GM12878 (cell line): ENCODE results near the gene DPM3. TPM values are rescaled to one million over a fixed set of nuclear protein-coding genes. Genes with fewer than 3 reads are reported as not detected.

ENCODE experiments used
- ETV6 ChIP-seq, 2 experiments: fragments of 450-650 bp in 1 of 2; IDR thresholded peaks in 1 of 2; conservative IDR thresholded peaks in 1 of 2; 2 replicates each; pipeline ENCODE4 v1.6.1; 2014; ENCODE audit warnings: antibody characterized with exemption in 1 of 2, borderline replicate concordance in 1 of 2, low read depth in 1 of 2, mild to moderate bottlenecking in 1 of 2, moderate library complexity in 1 of 2
- FOXK2 ChIP-seq: fragments of 450-650 bp; IDR thresholded peaks from 2 replicates; pipeline ENCODE4 v1.6.1; 2017; ENCODE audit warnings: mild to moderate bottlenecking, moderate library complexity
- FOXM1 ChIP-seq: IDR thresholded peaks from 2 replicates; pipeline ENCODE4 v1.6.1; 2012; ENCODE audit warnings: low read depth, mild to moderate bottlenecking, inconsistent platforms, low read length, moderate library complexity
- LARP7 ChIP-seq: fragments of 450-650 bp; IDR thresholded peaks from 2 replicates; pipeline ENCODE4 v1.6.1; 2017; ENCODE audit warnings: mild to moderate bottlenecking
- SREBF1 ChIP-seq: IDR thresholded peaks from 2 replicates; pipeline ENCODE4 v1.6.1; 2012; ENCODE audit warnings: mild to moderate bottlenecking, low read length
- ZBTB40 ChIP-seq: fragments of 450-650 bp; IDR thresholded peaks from 2 replicates; pipeline ENCODE4 v1.6.1; 2016; ENCODE audit warnings: mild to moderate bottlenecking, moderate library complexity, borderline replicate concordance
- polyA plus RNA-seq, 11 experiments: library from polyadenylated mRNA; depleted of rRNA in 4 of 11; unstranded in 6 of 11; stranded (reverse) in 5 of 11; fragments of >200 nt; fragmentation: Nextera tagmentation in 4 of 11; fragmentation: Illumina TruSeq in 1 of 11; extraction: Ambion mirVana in 4 of 11; extraction: Trizol in 1 of 11; gene quantifications; 1 replicate in 1 of 11; 2 replicates in 10 of 11; pipeline versions ENCODE4 v1.2.1 to v1.2.3, GENCODE V29; 2011 to 2016; ENCODE audit warnings: inconsistent platforms in 2 of 11, missing spikeins in 2 of 11, low read depth in 1 of 11
- total RNA-seq, 4 experiments: library from RNA; depleted of rRNA in 3 of 4; stranded (reverse); fragments of >200 nt in 3 of 4; fragmentation: Illumina TruSeq in 1 of 4; extraction: Trizol in 1 of 4; gene quantifications; 2 replicates each; pipeline versions ENCODE4 v1.2.1 to v1.2.3, GENCODE V29; 2013 to 2021

Gene DPM3
- total and polyA plus RNA-seq, 10 of the 15 experiments (the other 5 are each of a cell fraction or from before 2014, with no cell fraction given), result 5.9 to 78.7 (median 25.7) TPM

GRCh38 chr1:155177192-155177917, 37.0 kb upstream of the DPM3 start (continued):
- TF ChIP-seq ZBTB40, result no peak
- TF ChIP-seq FOXM1, result no peak
- no peak for TF ChIP-seq SREBF1
- no peak for TF ChIP-seq LARP7
- TF ChIP-seq ETV6 (conservative IDR thresholded peaks at IDR 0.05 in 1 of 2, IDR thresholded peaks at IDR 0.05 in 1 of 2; ENCODE audit: borderline replicate concordance in 1 of 2, low read depth in 1 of 2), result no peak
- TF ChIP-seq FOXK2, result no peak
